GM19351 (cell line): ENCODE measurements around the gene SULT2B1.
"Not testable (repeated sequence)": the region's sequence is repeated elsewhere in the genome, so short reads cannot be mapped to it uniquely, and the experiment has no call there.

ENCODE experiments used
- ATAC-seq: cut with Tn5 transposase; IDR thresholded peaks from one replicate; pipeline ENCODE4 v1.9.1; 2021; ENCODE audit warnings: mild to moderate bottlenecking, moderate library complexity; ENCODE audit not compliant: unreplicated experiment

The SULT2B1 gene

DNA sequence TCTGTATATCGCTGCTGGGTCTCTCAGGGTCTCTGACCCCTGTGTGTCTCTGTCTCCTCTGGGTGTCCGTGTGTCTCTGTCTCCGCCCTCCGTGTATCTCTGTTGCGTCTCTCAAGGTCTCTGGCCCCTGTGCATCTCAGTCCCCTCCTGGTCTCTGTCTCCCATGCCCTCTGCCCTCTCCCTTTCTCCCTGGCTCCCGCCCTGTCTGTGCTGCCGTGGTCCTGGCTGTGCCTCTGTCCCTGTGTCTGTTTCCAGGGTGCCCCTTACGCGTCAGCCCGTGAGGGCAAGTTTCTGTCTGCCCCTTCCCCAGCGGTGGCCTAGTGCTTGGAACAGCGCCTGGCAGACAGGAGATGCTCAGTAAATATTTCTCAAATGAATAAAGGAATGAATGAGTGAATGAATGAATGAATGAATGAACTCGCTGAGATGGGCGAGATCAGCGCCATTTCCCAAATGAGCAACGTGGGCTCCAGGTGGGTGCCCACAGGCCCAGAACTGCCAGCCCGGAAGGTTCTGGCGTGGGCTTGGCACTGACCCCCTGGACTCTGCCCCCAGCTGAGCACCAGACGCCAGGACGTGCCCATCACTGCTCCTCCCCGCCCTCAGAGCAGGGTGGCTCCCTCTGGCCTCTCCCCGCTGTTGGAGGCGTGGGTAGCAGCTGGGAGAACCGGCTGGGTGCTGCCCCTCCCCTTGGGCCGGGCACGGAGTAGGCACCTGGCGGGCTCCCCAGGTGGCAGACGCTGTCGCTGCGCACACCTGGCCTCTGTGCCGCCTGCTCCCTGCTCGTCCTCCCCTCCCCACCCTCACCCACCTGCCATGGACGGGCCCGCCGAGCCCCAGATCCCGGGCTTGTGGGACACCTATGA is at the start of gene SULT2B1:
Gene SULT2B1, plus strand, starts transcription at position 736 of the 866 bp plus-strand sequence. Its CDS starts 81 bp downstream, at position 817.
- ATAC-seq = no peak

DNA sequence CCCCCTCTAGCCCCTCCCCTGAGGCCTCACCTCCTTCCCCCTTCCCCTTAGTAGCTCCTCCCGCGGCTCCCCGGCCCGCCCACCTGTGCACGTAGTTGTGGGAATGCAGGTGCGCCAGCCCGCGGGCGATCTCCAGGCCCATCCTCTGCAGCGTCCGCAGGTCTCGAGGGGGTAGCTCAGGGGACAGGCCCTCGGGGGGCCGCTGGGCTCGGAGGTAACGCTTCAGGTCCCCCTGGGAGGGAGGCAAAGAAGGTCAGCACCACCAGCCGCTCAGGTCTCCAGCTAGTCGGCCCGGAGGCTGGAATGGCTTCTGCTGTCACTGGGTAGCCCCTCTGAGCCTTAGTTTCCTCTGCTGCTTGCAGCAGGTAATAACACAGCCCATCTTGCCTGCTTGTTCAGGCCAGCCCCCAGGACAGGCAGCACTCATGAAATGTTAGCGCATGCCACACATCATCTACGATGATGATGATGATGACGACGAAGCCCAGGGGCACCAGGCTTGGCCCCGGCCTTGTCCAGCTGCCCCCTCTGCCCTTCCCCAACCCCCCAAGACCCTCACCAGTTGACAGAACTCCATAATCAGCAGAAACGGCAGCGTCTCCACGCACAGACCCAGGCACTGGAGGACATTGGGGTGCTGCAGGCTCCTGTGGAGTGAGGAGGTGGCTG is 49.5 kb upstream of the SULT2B1 start:
- ATAC-seq = no peak

DNA sequence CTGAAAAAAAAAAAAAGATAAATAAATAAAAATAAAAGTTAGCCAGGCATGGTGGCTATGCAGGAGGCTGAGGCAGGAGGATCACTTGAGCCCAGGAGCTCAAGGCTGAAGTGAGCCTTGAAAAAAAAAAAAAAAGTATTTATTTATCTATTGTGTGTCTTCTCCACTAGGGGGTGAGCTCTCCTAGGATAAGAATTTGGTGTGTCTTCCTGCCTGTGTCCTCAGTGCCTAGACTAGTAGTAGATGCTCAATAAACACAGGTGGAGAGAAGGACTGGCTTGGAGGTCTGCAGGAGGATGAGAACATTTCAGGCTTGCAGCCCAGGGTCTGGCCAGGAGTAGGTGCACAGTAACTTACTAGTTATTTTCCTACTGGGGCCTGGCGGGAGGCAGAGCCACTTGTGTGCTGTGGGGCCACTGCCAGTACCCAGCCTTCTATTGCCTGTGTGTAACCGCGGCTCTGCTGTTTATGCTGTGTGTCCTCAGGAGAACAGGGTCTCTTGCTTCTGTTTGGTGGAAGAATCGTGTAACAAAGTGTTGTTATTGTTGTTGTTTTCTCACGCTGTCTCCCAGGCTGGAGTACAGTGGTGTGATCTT is 45.7 kb upstream of the SULT2B1 start:
- ATAC-seq = no peak

DNA sequence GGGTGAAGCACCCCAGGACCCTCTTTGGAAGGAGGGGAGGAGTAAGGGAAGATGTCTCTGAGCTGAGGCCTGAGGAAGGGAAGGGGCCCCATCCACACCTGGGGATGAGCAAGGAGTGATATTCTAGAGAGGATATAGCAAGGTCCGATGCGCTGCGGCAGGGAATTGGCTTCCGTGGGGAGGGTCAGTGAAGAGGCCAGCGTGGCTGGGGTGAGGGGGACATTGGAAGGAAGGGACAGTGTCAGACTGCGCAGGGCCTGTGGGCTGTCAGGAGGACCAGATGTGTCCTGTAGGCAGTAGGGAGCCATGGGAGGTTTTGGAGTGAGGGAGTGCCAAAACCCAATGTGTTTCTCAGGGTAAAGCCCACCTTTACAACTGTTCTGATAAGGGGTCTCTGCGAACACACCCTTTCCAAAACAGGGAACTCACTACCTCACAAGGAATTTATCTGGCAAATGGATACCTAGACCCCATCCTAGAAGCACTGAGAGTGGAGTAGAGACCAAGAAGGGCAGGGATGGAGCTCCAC is 44.0 kb upstream of the SULT2B1 start:
- no peak for ATAC-seq

DNA sequence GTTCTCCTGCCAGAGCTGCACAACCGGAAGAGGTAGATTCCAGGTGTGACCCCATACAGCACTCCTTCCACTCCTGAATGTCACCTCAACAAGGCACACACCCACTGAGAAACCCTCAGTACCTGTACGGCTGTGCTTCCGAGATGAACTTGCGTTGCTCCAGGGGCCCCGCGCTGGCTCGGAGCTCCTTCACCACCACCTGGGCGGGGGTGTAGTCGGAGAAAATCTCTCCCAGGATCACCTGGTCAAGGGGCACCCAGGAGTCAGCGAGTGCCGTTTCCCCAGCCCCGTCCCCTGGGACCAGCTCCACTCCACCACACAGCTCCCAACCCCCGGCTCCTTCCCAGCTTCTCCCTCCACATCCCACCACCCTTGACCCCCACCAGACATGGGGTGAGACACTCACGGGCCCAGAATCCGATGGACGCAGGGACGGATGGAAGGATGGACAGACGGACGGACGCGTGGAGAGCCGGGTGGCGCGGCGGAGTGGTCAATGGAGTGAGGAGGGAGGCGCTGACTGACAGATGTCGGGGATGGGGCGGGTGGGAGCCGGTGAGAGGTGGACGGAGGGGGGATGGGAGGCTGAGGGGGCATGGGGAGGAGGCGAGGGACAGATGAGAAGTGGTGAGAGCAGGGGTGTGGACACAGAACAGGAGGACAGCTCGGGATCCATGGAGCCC is 43.1 kb upstream of the SULT2B1 start:
- no peak for ATAC-seq

DNA sequence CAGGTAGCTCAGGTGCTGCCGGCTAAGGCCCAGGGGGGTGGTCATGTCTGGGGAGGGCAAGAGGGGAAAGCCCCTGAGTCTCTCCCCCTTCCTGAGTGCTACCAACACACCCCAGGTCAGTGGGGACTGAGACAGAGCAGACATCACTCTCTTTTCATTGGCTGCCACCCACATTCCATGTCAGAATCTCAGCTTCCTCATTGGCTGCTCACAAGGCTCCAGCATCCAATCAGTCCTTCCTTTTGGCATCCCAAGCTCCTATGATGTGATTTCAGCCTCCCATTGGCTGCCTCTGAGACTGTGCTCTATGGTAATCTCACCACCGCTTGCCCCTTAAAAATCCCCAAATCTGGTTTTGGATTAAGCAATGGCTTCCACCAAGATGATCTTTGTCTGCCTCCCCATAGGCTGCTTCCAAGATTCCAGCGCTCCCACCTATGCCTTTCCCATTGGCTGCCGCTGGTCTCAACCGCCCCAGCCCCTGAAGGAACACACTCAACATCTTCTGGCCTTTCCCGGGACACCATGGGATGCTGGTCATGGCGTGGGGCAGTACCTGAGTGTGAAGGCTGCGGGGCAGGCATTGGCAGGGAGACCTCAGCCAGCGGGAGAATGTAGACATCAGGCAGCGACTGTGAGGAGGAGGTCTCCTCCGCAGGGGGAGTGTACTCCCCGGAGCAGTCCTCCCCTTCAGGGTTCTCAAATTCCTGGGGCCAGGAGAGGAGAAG is 42.3 kb upstream of the SULT2B1 start:
- ATAC-seq = no peak

DNA sequence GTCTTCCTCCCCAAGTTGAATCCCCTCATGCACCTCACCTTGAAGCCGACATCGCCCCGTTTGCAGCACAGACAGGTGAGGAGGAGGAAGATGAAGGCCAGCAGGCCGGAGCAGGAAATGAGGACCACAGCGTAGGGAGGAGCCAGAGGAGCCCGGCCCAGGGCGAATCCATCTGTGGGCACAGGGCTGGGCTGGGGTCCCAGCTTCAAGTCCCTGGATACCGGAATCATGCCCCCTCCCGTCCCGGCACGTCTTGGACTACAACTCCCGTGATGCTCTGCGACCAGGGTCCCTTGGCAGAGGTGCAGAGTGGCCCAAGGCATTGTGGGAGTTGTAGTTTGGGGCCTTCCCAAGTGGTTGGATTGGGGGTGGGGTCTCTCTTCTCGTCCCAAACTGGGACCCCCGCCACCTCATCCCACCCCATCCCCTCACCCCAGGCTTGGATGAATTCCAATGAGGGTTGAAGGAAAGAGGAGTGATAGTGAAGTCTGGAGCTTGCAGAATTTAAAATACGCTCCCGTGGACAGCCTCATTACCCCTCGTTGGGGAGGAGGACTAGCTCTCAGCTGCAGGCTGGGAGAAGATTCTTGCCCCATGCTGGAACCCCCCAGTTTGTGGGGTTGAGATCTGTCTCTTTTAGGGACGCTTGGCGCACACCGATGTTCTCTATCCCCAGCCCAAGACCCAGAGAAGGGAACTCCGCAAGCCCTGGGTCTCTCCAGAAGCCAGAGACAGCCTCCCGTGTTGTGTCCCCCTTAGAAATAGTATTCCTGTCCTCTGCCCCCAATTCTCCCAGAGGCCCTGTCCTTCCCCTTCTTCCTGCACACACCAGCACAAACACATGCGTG is 41.3 kb upstream of the SULT2B1 start:
- ATAC-seq = no peak

DNA sequence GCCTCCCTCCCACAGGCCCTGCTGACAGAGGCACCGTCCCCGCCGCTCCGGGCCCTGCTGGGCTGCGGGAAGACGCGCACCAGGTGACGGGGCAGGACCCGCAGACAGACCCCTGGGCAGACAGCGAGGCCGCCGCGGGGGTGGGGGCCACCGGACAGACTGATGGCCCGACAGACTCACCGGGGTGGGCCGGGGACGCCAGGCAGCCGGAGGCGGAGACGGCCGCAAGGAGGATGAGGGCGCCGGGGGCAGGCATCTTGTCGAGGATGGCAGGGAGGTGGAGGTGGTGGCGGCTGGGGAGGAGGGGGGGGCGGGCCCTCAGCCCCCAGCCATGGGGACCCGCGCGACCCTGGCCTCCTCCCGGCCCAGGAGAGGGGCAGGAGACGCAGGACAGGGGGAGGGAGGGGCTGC is 40.6 kb upstream of the SULT2B1 start:
- no peak for ATAC-seq

DNA sequence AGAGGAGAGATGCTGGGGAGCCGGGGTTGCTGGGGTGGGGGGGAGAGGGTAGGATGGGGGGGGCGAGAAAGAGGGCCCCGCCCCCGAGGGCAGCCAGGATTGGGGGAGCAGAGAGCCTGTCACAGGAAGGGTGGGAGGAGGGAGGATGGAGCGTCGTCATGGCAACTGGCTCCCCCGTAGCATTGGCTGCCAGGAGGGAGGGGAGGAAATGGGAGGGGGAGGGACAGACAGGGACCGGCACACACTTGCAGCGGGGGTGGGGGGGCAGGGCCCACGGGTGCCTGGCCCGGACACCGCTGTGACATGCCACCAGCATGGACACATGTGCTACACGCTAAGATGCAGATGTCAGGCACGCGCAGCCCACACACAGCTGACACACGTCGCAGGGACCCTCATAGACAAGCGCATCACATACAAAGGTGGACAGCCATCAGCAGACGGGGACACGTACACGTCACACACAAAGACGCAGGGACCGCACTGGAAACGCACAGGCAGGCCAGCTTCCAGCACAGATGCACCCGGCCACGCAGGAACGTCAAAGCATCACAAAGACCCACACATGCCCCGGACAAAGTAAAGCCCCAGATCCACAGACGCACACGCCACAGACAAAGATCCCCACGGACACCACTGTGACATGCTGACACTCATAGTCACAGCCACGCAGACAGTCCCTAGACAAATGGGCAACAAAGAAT is 40.0 kb upstream of the SULT2B1 start, which contains the start of gene LMTK3:
Gene LMTK3, minus strand, starts transcription at position 36 of the 704 bp plus-strand sequence. CDS start 259 bp downstream, outside the sequence.
- ATAC-seq = no peak

DNA sequence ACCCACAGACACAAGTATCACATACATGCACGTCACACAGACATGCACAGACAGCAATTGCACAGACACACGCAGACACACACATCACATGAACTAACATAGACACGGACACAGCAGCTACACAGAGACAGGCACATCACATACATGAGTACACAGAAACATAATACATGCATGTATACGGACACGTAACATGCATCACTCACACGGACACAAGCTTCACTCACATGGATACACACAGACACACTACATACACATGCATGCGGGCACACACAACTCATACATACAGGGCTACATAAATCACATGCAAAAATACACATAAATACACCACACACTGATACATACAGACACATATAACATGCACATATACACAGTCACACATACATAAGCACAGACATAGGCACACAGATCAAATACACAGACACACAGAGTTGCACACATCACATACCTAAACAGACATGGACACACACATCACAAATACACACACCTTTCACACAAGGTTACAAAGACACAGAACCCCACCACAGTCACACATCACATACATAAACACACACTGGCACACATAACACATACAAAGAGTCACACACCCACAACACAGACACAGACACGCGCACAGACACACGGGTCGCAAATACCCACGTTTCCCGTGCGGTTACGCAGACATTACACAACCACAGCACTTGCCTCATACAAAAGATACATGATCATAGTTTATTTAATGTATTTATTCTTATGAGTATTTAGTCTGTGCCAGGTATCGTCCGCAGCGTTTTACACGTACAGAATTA is 39.3 kb upstream of the SULT2B1 start:
- ATAC-seq = no peak

DNA sequence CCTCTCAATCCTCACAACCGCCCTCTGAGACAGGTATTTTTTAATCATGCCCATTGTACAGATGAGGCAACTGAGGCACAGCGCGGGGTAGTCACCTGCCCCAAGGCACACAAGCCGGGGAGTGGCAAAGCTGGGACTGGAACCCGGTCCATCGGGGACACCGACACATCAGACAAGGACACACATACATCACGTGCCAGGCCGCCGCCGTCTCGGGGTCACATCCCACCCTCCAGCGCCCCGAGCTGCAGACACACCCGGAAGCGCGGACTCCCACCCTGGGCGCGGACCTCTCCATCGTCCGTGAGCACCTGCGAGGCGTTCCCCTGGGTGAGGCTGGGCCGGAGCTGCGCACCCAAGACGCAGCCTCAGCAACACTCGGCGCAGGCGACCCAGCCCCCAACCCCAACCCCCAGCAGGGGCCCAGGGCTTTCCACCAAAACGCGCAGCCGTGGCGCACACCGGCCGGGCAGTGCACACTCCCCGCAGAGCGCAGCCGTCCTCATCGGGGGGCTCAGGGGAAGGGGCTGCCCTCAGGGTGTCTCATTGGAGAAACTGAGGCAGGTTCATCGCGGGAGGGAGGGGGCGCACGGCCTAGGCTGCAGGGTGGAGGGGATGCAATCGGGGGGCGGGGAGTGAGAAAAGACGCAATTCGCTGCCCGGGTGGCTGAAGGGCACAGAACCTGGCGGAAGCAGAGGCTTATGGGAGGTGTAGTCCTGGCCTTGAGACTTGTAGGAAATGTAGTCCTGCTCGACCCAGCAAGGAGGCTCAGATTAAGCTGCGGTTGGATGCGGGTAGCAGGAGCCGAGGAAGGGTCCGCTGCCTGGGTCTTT is 38.5 kb upstream of the SULT2B1 start:
- ATAC-seq = no peak

DNA sequence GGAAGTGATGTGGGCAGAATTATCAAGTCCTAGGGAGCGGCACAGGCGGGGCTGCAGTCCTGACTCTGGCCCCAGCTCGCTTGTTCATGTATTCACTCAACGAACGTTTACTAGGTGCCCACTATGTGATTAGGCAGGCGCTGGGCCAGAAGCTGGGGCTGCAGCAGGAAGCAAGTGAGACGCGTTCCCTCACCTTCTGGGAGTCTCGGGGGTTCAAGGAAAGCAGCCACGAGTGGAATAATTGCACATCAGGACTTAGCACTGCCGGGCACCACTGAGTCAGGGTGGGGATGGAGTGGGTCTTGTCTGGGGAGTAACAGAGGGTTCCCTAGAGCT is 37.9 kb upstream of the SULT2B1 start:
- ATAC-seq = no peak

DNA sequence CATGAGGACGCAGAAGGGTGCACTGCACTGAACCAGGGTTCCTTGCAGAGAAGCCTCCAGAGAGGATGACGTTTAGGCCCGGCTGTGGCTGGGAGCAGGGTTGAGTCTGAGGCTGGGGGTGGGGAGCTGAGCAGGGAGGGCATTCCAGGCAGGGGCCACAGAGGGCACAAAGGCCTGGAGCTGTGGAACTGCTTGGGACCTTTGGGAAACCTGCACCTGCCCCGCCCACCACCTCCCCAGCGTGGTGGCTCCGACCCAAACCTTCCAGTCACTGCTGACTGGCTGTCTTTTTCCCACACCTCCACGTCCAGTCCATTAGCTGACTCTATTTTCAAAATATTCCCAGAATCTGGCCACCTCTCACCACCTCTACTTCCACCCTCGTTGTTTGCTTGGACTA is 35.4 kb upstream of the SULT2B1 start:
- ATAC-seq = no peak

DNA sequence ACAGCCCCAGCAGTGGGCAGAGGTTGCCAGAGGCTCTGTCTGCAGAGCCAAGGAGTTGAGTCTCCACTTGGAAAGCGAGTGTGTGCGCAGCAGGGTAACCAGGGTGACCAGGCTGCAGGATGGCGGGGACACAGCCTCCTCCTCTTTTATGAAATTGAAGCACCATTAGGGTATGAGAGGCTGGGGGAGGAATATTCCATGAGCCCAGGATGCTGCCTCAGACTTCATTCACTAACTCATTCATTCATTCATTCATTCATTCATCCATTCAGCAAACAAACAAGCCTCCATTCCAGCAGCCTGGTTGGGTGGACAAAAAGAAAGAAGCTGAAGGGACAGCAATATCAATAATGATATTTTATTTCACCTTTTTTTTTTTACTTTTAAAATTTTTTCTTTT is 33.8 kb upstream of the SULT2B1 start:
- ATAC-seq = no peak

DNA sequence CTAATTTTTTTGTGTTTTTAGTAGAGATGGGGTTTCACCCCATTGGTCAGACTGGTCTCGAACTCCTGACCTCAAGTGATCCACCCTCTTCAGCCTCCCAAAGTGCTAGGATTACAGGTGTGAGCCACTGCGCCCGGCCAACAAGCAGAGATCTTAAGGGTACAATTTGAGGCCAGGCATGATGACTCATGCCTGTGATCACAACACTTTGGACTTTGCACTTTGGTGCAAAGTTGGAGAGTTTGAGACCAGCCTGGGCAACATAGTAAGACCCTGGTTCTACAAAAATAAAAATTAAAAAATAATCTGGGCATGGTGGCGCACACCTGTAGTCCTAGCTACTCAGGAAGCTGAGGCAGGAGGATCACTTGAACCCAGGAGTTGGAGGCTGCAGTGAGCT is 32.5 kb upstream of the SULT2B1 start:
- not testable (repeated sequence) for ATAC-seq

DNA sequence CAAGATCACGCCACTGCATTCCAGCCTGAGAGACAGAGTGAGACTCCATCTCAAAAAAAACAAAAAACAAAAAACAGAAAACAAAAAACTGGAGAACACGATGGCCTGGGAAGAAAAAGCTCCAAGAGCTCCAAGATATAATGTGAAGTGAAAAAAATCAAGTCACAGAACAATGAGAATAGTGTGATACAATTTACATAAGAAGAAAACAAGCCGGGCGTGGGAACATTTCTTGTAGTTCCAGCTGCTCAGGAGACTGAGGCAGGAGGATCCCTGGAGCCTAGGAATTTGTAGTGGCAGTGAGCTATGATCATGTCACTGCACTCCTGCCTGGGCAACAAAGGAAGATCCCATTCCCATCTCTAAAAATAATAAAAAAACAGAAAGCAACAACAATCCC is 31.8 kb upstream of the SULT2B1 start:
- no peak for ATAC-seq

DNA sequence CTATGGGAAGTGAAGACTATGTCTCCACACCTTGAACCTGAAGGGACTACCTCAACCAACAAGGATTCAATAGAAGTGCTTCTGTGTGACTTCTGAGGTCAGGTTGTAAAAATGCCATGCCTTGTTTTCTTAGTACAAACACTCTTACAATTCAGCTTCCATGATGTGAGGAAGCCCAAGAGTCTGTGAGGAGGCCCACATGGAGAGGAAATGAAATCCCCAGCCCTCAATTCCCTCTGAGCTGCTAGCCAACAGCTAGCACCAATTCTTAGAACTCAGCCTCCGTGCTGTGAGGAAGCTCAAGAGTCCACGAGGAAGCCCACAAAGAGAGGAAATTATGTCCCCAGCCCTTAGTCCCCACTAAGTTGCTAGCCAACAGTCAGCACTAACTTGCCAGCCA is 27.8 kb upstream of the SULT2B1 start:
- no peak for ATAC-seq
